PC-9 (cell line): ENCODE results near the gene ALPK3.

Experiments used
- CTCF ChIP-seq: fragments of 200-600 bp; sonication (generic); conservative IDR thresholded peaks from 2 replicates; pipeline ENCODE4 v1.6.1; 2017; ENCODE audit warnings: mixed run types, antibody characterized with exemption, mild to moderate bottlenecking, moderate library complexity
- EZH2 ChIP-seq: fragments of 200-600 bp; sonication (generic); IDR thresholded peaks from 2 replicates; pipeline ENCODE4 v1.8.0; 2017; ENCODE audit warnings: antibody characterized with exemption, low read depth

DNA sequence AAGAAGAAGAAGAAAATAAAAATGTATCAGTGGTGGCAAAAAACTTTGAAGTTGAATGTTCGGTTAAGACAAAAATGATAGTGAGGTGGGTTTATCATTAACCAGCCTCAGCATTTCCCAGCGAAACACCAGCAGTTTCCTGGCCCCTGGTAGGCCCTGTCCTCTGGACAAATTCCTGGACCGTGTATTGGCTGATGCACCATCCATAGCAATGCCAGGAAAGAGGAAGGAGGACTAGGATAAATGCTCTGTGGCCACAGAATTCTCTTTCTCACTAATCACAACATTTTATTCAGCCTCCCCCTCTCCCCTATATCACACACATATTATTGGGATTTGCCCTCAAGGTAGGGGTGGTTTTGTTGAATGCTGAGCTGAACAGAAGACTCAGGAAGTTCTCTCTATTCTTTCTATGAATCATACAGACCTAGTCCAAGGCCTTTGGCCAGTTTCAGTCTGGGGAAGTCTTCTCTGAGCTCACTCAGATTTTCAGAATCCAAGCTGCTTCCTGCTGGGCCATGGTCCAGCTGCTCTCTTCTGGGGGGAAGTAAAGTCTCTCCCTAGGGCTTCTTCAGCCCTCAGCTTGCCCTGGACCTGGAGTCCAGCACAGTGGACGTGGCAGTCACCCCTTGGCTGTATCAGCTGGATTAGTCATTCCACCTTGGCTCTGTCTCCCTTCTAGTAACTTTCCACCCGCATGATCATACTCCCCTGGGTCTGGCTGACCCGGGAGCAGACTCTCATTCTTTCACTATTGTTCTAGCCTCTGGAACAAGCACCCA is 94.9 kb downstream of the ALPK3 start:
- TF ChIP-seq CTCF (no peak), EZH2 (no peak)
